Activated CD4-positive, alpha-beta T cell treated with anti-CD3 and anti-CD28 coated beads, Interleukin-2, amount 50 U/mL, for 48 hours (primary cell): ENCODE results near the gene PDE10A.
"Not testable (repeated sequence)": the region's sequence is repeated elsewhere in the genome, so short reads cannot be mapped to it uniquely, and the experiment has no call there.

ENCODE experiments used
- DNase-seq, 2 experiments: peaks; one replicate each; pipeline ENCODE4 v3.0.0-alpha.2; 2020

PDE10A gene

GRCh38 chr6:165580136-165580535 is 82.9 kb downstream of the PDE10A start:
- no peak for DNase-seq

GRCh38 chr6:165579151-165579550 is 83.9 kb downstream of the PDE10A start:
- DNase-seq = no peak

- no peak for DNase-seq
Measured at GRCh38 chr6:165577556-165577955, 85.5 kb downstream of the PDE10A start.

- no peak for DNase-seq
Measured at GRCh38 chr6:165575158-165575549, 87.9 kb downstream of the PDE10A start.

GRCh38 chr6:165574220-165575157 is 88.6 kb downstream of the PDE10A start:
- no peak for DNase-seq

GRCh38 chr6:165573671-165574070 is 89.4 kb downstream of the PDE10A start:
- no peak for DNase-seq

- no peak for DNase-seq
Measured at GRCh38 chr6:165571721-165572132, 91.3 kb downstream of the PDE10A start.

GRCh38 chr6:165571068-165571682 is 91.9 kb downstream of the PDE10A start:
- no peak for DNase-seq

GRCh38 chr6:165568326-165568725 is 94.7 kb downstream of the PDE10A start:
- no peak for DNase-seq

GRCh38 chr6:165566088-165566828 is 96.8 kb downstream of the PDE10A start:
- no peak for DNase-seq

- no peak for DNase-seq
Measured at GRCh38 chr6:165562421-165563090, 100.5 kb downstream of the PDE10A start.

- DNase-seq = no peak
Measured at GRCh38 chr6:165559632-165560031, 103.4 kb downstream of the PDE10A start.

GRCh38 chr6:165558097-165558496 is 104.9 kb downstream of the PDE10A start:
- not testable (repeated sequence) for DNase-seq

GRCh38 chr6:165557674-165558073 is 105.4 kb downstream of the PDE10A start:
- no peak for DNase-seq

GRCh38 chr6:165556116-165556843 is 106.8 kb downstream of the PDE10A start:
- DNase-seq = no peak

GRCh38 chr6:165554644-165555043 is 108.4 kb downstream of the PDE10A start:
- not testable (repeated sequence) for DNase-seq

GRCh38 chr6:165552248-165552736 is 110.7 kb downstream of the PDE10A start:
- DNase-seq = no peak

- no peak for DNase-seq
Measured at GRCh38 chr6:165551828-165552227, 111.2 kb downstream of the PDE10A start.

- no peak for DNase-seq
Measured at GRCh38 chr6:165548450-165548849, 114.6 kb downstream of the PDE10A start.

- DNase-seq = no peak
Measured at GRCh38 chr6:165545806-165546205, 117.2 kb downstream of the PDE10A start.

- DNase-seq = no peak
Measured at GRCh38 chr6:165543781-165544180, 119.3 kb downstream of the PDE10A start.

- no peak for DNase-seq
Measured at GRCh38 chr6:165536911-165537310, 126.1 kb downstream of the PDE10A start.
